GM23338 (cell line): Measurements from ENCODE around the gene CASP2. TPM values are rescaled to one million over a fixed set of nuclear protein-coding genes. Genes with fewer than 3 reads are reported as not detected.

Source experiments
- ATAC-seq: fragments of 200-7000 bp; cut with Tn5 transposase; 3 replicates; pipeline ENCODE4 v1.9.1; 2020
- DNase-seq: peaks from one replicate; pipeline ENCODE4 v3.0.0-alpha.2; 2015; ENCODE audit warnings: low spot score
- H2AFZ ChIP-seq: fragments of 200-600 bp; sonication (generic); 2 replicates; pipeline ENCODE4 v1.8.0; 2016; ENCODE audit warnings: antibody characterized with exemption, mild to moderate bottlenecking, moderate library complexity
- H3F3A ChIP-seq: fragments of 200-600 bp; sonication (generic); replicated peaks from 2 replicates; pipeline ENCODE4 v1.8.0; 2017; ENCODE audit warnings: antibody characterized with exemption, mixed run types, low read depth
- H3K27ac ChIP-seq: fragments of 200-600 bp; sonication (generic); 2 replicates; pipeline ENCODE4 v1.6.1; 2016; ENCODE audit warnings: low read depth
- H3K27me3 ChIP-seq: fragments of 200-600 bp; sonication (generic); 2 replicates; pipeline ENCODE4 v1.8.0; 2016; ENCODE audit warnings: mild to moderate bottlenecking, mixed run types, moderate library complexity; ENCODE audit not compliant: insufficient read depth
- H3K36me3 ChIP-seq: fragments of 200-600 bp; sonication (generic); 2 replicates; pipeline ENCODE4 v1.8.0; 2016; ENCODE audit warnings: mild to moderate bottlenecking; ENCODE audit not compliant: insufficient read depth
- H3K4me1 ChIP-seq: fragments of 200-600 bp; sonication (generic); 2 replicates; pipeline ENCODE4 v1.8.0; 2016; ENCODE audit warnings: mild to moderate bottlenecking, moderate library complexity; ENCODE audit not compliant: insufficient read depth
- H3K4me2 ChIP-seq: fragments of 200-600 bp; sonication (generic); 2 replicates; pipeline ENCODE4 v1.7.1; 2017; ENCODE audit warnings: mixed run types
- H3K4me3 ChIP-seq: fragments of 200-600 bp; sonication (generic); 2 replicates; pipeline ENCODE4 v1.6.1; 2016; ENCODE audit warnings: mixed run types
- H3K79me2 ChIP-seq: fragments of 200-600 bp; sonication (generic); replicated peaks from 2 replicates; pipeline ENCODE4 v1.8.0; 2017; ENCODE audit warnings: mild to moderate bottlenecking; ENCODE audit not compliant: insufficient read depth
- H3K9me2 ChIP-seq: fragments of 200-600 bp; sonication (generic); 2 replicates; pipeline ENCODE4 v1.8.0; 2017; ENCODE audit not compliant: insufficient read depth
- H4K20me1 ChIP-seq: fragments of 200-600 bp; sonication (generic); replicated peaks from 2 replicates; pipeline ENCODE4 v1.8.0; 2017; ENCODE audit warnings: mild to moderate bottlenecking; ENCODE audit not compliant: insufficient read depth
- H3K27ac Mint-ChIP-seq: 2 replicates; pipeline ENCODE4 v1.8.0; 2020; ENCODE audit warnings: inconsistent platforms, mild to moderate bottlenecking, moderate library complexity, mixed read lengths
- H3K27me3 Mint-ChIP-seq: 3 replicates; pipeline ENCODE4 v1.8.0; 2022; ENCODE audit warnings: low read depth, mild to moderate bottlenecking, moderate library complexity, mixed read lengths, inconsistent platforms; ENCODE audit not compliant: insufficient read depth, poor library complexity
- H3K36me3 Mint-ChIP-seq: 3 replicates; pipeline ENCODE4 v1.8.0; 2021; ENCODE audit warnings: low read depth, mild to moderate bottlenecking, inconsistent platforms, moderate library complexity, mixed read lengths
- H3K4me1 Mint-ChIP-seq: 3 replicates; pipeline ENCODE4 v1.8.0; 2020; ENCODE audit warnings: mild to moderate bottlenecking, inconsistent platforms, mixed read lengths
- H3K4me3 Mint-ChIP-seq: 3 replicates; pipeline ENCODE4 v1.8.0; 2021; ENCODE audit warnings: moderate library complexity, mild to moderate bottlenecking, inconsistent platforms, mixed read lengths
- H3K9me3 Mint-ChIP-seq: 3 replicates; pipeline ENCODE4 v1.8.0; 2020; ENCODE audit warnings: moderate library complexity, mild to moderate bottlenecking, inconsistent platforms, mixed read lengths
- CREB1 ChIP-seq: fragments of 250-450 bp; sonication (Bioruptor Pico); IDR thresholded peaks from 2 replicates; pipeline ENCODE4 v1.5.0; 2020; ENCODE audit warnings: low read depth, mild to moderate bottlenecking, moderate library complexity
- ETS1 ChIP-seq: IDR thresholded peaks from 2 replicates; pipeline ENCODE4 v1.6.1; 2016; ENCODE audit warnings: antibody characterized with exemption
- EZH2 ChIP-seq: fragments of 200-600 bp; sonication (generic); IDR thresholded peaks from one replicate; pipeline ENCODE4 v1.8.0; 2017; ENCODE audit warnings: antibody characterized with exemption, mild to moderate bottlenecking, low read depth; ENCODE audit not compliant: unreplicated experiment
- NANOG ChIP-seq: IDR thresholded peaks from 2 replicates; pipeline ENCODE4 v1.6.1; 2016; ENCODE audit warnings: antibody characterized with exemption, borderline replicate concordance
- POLR2AphosphoS5 ChIP-seq: IDR thresholded peaks from 2 replicates; pipeline ENCODE4 v1.6.1; 2016; ENCODE audit warnings: antibody characterized with exemption, low read depth
- ZNF114 ChIP-seq: fragments of 250-450 bp; sonication (Bioruptor Pico); IDR thresholded peaks from 2 replicates; pipeline ENCODE4 v1.5.0; 2020; ENCODE audit warnings: mild to moderate bottlenecking, moderate library complexity
- ZNF462 ChIP-seq: fragments of 250-450 bp; sonication (Bioruptor Pico); IDR thresholded peaks from 2 replicates; pipeline ENCODE4 v1.5.0; 2020; ENCODE audit warnings: mild to moderate bottlenecking, moderate library complexity
- polyA plus RNA-seq: library from polyadenylated mRNA; unstranded; fragments of >200 nt; fragmentation: Nextera tagmentation; extraction: Ambion mirVana; gene quantifications from 2 replicates; pipeline ENCODE4 v1.2.1, GENCODE V29; 2016
- total RNA-seq: library from RNA; depleted of rRNA; stranded (reverse); fragments of >200 nt; shearing (Covaris generic); gene quantifications from 2 replicates; pipeline ENCODE4 v1.2.3, GENCODE V29; 2014

CASP2 gene
- total and polyA plus RNA-seq, 2 experiments from 2014 or later: 17.7 to 21.8 TPM

- TF ChIP-seq ZNF462 (CRISPR knock-in tag) (no peak), POLR2AphosphoS5 (no peak)
These were observed 6.6 kb upstream of the CASP2 start (continued) for GRCh38 chr7:143281529-143281928.

GRCh38 chr7:143282124-143282523, 6.0 kb upstream of the CASP2 start:
- peaks cover 10% of the 10 kb centered on the region for H3K9me3 Mint-ChIP-seq
- no peak overlapping the region for H3K4me2 ChIP-seq
- peaks cover 11% of the 10 kb centered on the region for H3K36me3 Mint-ChIP-seq
- TF ChIP-seq CREB1 (CRISPR knock-in tag) (no peak), ZNF114 (CRISPR knock-in tag) (no peak), POLR2AphosphoS5 (no peak), NANOG (no peak), EZH2 (no peak), ETS1 (no peak), ZNF462 (CRISPR knock-in tag) (no peak)

More at GRCh38 chr7:143282124-143282523, 6.0 kb upstream of the CASP2 start:
- no peak for DNase-seq
- Histone ChIP-seq H3K27ac (no peak overlapping the region), H3K27me3 (peaks cover 18% of the 10 kb centered on the region), H3K9me2 (no peaks in the 10 kb centered on the region), H3K4me3 (no peak overlapping the region), H2AFZ (no peak overlapping the region), H3K36me3 (no peaks in the 10 kb centered on the region), H3K4me1 (peaks cover 31% of the 10 kb centered on the region), H3K79me2 (no peaks in the 10 kb centered on the region), H4K20me1 (no peaks in the 10 kb centered on the region), H3F3A (peaks cover 13% of the 10 kb centered on the region; the same call in 1 of the 2 replicates)
- Mint-ChIP-seq H3K4me3 (no peak overlapping the region), H3K27me3 (peaks cover 29% of the 10 kb centered on the region), H3K27ac (no peak overlapping the region), H3K4me1 (peaks cover 35% of the 10 kb centered on the region)
- no peak for ATAC-seq
